Lower leg skin (tissue), 4 donors: Measurements from ENCODE around the gene FASTK. TPM values are rescaled to one million over a fixed set of nuclear protein-coding genes. Genes with fewer than 3 reads are reported as not detected.

Experiments used
- DNase-seq, 2 donors: peaks; one replicate each; pipeline ENCODE4 v3.0.0-alpha.2; 2019; ENCODE audit warnings: low spot score in 2 of 2
- H3K4me3 ChIP-seq: fragments of 200-600 bp; sonication (generic); 2 replicates; pipeline ENCODE4 v1.5.1; 2017; ENCODE audit warnings: mild to moderate bottlenecking, low read depth; ENCODE audit not compliant: poor library complexity, severe bottlenecking
- CTCF ChIP-seq, 3 donors: fragments of 450-650 bp; IDR thresholded peaks; one replicate each; pipeline ENCODE4 v1.5.1; 2016; ENCODE audit warnings: antibody characterized with exemption in 3 of 3, mild to moderate bottlenecking in 3 of 3, moderate library complexity in 2 of 3
- POLR2A ChIP-seq, 2 donors: fragments of 450-650 bp; IDR thresholded peaks; one replicate each; pipeline ENCODE4 v1.6.1; 2016 to 2017; ENCODE audit warnings: antibody characterized with exemption in 2 of 2, mild to moderate bottlenecking in 1 of 2, moderate library complexity in 1 of 2
- WGBS, 2 donors: methylation state at CpG; one replicate each; pipeline ENCODE4 v1.1.5; 2018; 5-methylcytosine and 5-hydroxymethylcytosine counted together
- intact Hi-C: fragments of 100-400 bp; cut with DNase I; formaldehyde crosslinking; loops from one replicate; pipeline ENCODE4 v1.15.0; 2023; ENCODE audit warnings: low total_unique reads
- total RNA-seq, 4 donors: library from RNA; depleted of rRNA; stranded (reverse); fragments of >200 nt; gene quantifications; one replicate each; pipeline ENCODE4 v1.1.0, GENCODE V29; 2016

Gene FASTK
- total RNA-seq, 4 donors from 2014 or later: 47.4 to 80.7 (median 69.0) TPM

GRCh38 chr7:151099486-151100211 is 19.0 kb upstream of the FASTK start:
- DNase-seq: no peak
- TF ChIP-seq POLR2A (IDR thresholded peaks at IDR 0.05) (no peak), CTCF (IDR thresholded peaks at IDR 0.05) (no peak)
- intact Hi-C loops: no loop called here
- no peak overlapping the region for H3K4me3 ChIP-seq
- WGBS, 2 donors: 70 to 78% methylated on average over 17 to 20 of the region's 20 CpGs

GRCh38 chr7:151095828-151096475 is 15.3 kb upstream of the FASTK start:
- no peak overlapping the region for H3K4me3 ChIP-seq
- no peak for TF ChIP-seq POLR2A (IDR thresholded peaks at IDR 0.05)
- TF ChIP-seq CTCF (IDR thresholded peaks at IDR 0.05): no peak
- DNase-seq: no peak
- 80 to 82% methylated on average over 17 of the region's 17 CpGs for WGBS, 2 donors
- intact Hi-C loops: no loop called here

GRCh38 chr7:151095123-151095797 is 14.7 kb upstream of the FASTK start:
- no peak overlapping the region for H3K4me3 ChIP-seq
- intact Hi-C loops: no loop called here
- WGBS, 2 donors: 56 to 58% methylated on average over 10 of the region's 10 CpGs
- TF ChIP-seq POLR2A (IDR thresholded peaks at IDR 0.05) (no peak), CTCF (IDR thresholded peaks at IDR 0.05) (no peak)
- DNase-seq: no peak

- TF ChIP-seq POLR2A (IDR thresholded peaks at IDR 0.05): no peak
- TF ChIP-seq CTCF (IDR thresholded peaks at IDR 0.05): no peak
- DNase-seq: no peak
- H3K4me3 ChIP-seq: no peak overlapping the region
- intact Hi-C loops: no loop called here
- WGBS, 2 donors: 88% methylated on average over 5 of the region's 5 CpGs
Measured at GRCh38 chr7:151094675-151095074, 14.1 kb upstream of the FASTK start.

GRCh38 chr7:151093748-151094147 is 13.1 kb upstream of the FASTK start:
- no peak overlapping the region for H3K4me3 ChIP-seq
- TF ChIP-seq CTCF (IDR thresholded peaks at IDR 0.05) (no peak), POLR2A (IDR thresholded peaks at IDR 0.05) (no peak)
- intact Hi-C loops: no loop called here

More at GRCh38 chr7:151093748-151094147, 13.1 kb upstream of the FASTK start:
- WGBS, 2 donors: 93 to 96% methylated on average over 5 to 6 of the region's 6 CpGs
- no peak for DNase-seq
